Ascending aorta (tissue), 2 donors: ENCODE results near the gene SUPT3H. TPM values are rescaled to one million over a fixed set of nuclear protein-coding genes. Genes with fewer than 3 reads are reported as not detected.

Experiments
- DNase-seq, 2 donors: peaks; one replicate each; pipeline ENCODE4 v3.0.0-alpha.2; 2019; ENCODE audit warnings: low spot score in 2 of 2
- H3K27ac ChIP-seq, 2 donors: fragments of 200-600 bp; sonication (generic); one replicate each; pipeline ENCODE4 v1.5.1; 2016 to 2017; ENCODE audit warnings: mild to moderate bottlenecking in 1 of 2
- H3K27me3 ChIP-seq: fragments of 200-600 bp; sonication (generic); one replicate; pipeline ENCODE4 v1.5.1; 2017
- H3K36me3 ChIP-seq, 2 donors: fragments of 200-600 bp; sonication (generic); one replicate each; pipeline ENCODE4 v1.5.1; 2016
- H3K4me1 ChIP-seq, 2 donors: fragments of 200-600 bp; sonication (generic); one replicate each; pipeline ENCODE4 v1.5.1; 2016 to 2017; ENCODE audit warnings: mild to moderate bottlenecking in 1 of 2
- H3K4me3 ChIP-seq, 2 donors: fragments of 200-600 bp; sonication (generic); one replicate each; pipeline ENCODE4 v1.5.1; 2016 to 2017; ENCODE audit warnings: mild to moderate bottlenecking in 1 of 2
- H3K9me3 ChIP-seq, 2 donors: fragments of 200-600 bp; sonication (generic); one replicate each; pipeline ENCODE4 v1.5.1; 2016
- intact Hi-C: fragments of 100-400 bp; cut with DNase I; formaldehyde crosslinking; loops from one replicate; pipeline ENCODE4 v1.15.1; 2023
- total RNA-seq: library from RNA; depleted of rRNA; stranded (reverse); fragments of >200 nt; gene quantifications from one replicate; pipeline ENCODE4 v1.1.0, GENCODE V29; 2016
- TF ChIP-seq, protein P1 (sequence below), 3 experiments: fragments of 200-600 bp in 2 of 3; fragments of 450-650 bp in 1 of 3; sonication (generic) in 2 of 3; IDR thresholded peaks; one replicate each; pipeline ENCODE4 v1.5.1; 2016 to 2019; ENCODE audit warnings: antibody characterized with exemption in 3 of 3, mild to moderate bottlenecking in 1 of 3, moderate library complexity in 1 of 3

Gene SUPT3H
- total RNA-seq, 1 donor from 2014 or later = not detected

GRCh38 chr6:44804546-44805159, 573.1 kb downstream of the SUPT3H start:
- Histone ChIP-seq H3K4me3 (no peak overlapping the region), H3K36me3 (no peaks in the 10 kb centered on the region), H3K9me3 (no peaks in the 10 kb centered on the region), H3K27ac (no peak overlapping the region), H3K4me1 (no peaks in the 10 kb centered on the region), H3K27me3 (no peaks in the 10 kb centered on the region)
- no peak for DNase-seq
- TF ChIP-seq, protein P1, sequence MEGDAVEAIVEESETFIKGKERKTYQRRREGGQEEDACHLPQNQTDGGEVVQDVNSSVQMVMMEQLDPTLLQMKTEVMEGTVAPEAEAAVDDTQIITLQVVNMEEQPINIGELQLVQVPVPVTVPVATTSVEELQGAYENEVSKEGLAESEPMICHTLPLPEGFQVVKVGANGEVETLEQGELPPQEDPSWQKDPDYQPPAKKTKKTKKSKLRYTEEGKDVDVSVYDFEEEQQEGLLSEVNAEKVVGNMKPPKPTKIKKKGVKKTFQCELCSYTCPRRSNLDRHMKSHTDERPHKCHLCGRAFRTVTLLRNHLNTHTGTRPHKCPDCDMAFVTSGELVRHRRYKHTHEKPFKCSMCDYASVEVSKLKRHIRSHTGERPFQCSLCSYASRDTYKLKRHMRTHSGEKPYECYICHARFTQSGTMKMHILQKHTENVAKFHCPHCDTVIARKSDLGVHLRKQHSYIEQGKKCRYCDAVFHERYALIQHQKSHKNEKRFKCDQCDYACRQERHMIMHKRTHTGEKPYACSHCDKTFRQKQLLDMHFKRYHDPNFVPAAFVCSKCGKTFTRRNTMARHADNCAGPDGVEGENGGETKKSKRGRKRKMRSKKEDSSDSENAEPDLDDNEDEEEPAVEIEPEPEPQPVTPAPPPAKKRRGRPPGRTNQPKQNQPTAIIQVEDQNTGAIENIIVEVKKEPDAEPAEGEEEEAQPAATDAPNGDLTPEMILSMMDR (IDR thresholded peaks at IDR 0.05) = no peak
- intact Hi-C loops = no loop called here

GRCh38 chr6:44804016-44804415, 573.7 kb downstream of the SUPT3H start:
- Histone ChIP-seq H3K4me3 (no peak overlapping the region), H3K27ac (no peak overlapping the region), H3K36me3 (no peaks in the 10 kb centered on the region), H3K27me3 (no peaks in the 10 kb centered on the region), H3K9me3 (no peaks in the 10 kb centered on the region), H3K4me1 (no peaks in the 10 kb centered on the region)
- TF ChIP-seq, protein P1 (IDR thresholded peaks at IDR 0.05) = no peak
- intact Hi-C loops = no loop called here
- no peak for DNase-seq

DNA sequence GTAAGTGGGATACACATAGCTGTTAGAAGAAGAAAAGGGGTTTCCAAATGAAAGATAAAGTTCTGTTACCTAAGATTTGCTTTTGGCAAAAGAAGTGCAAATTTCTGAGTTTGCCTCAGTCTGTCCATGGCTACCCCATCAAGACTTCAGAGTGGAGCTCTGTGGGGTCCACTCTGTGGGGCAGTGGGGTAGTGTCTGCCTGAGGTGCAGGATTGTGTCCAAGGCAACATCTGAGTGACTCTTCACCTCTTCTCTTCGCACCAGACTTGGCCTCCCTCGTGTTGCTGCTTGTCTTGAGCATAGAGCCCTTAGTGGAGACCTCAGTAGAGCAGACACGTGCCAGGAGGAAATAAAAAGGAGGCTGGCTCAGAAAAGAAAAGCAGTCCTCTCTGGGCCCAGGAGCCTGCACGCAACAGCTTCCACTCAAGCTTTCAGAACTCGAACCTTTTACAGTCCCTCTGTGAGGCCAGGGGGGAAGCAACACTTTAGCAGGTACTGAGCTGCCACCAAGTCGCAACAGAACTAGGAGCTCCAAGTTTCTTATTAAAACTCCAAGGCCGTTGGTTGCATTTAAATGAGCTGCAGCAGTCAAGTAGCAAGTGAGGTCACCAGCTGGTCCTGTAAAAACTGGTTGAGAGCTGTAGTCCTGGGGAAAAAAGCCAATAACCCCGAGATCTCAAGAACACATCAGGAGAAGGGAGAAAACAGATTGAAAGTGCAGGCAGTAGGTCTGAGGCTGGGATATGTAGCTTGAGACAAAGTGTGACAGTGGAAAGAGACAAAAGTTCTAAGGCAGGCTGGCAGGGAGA, 576.7 kb downstream of the SUPT3H start:
- intact Hi-C loops = no loop called here
- no peak overlapping the region for H3K27ac ChIP-seq
- H3K4me3 ChIP-seq = no peak overlapping the region
- H3K27me3 ChIP-seq = no peaks in the 10 kb centered on the region
- DNase-seq = no peak
- no peaks in the 10 kb centered on the region for H3K36me3 ChIP-seq
- H3K4me1 ChIP-seq = no peaks in the 10 kb centered on the region
- H3K9me3 ChIP-seq = no peaks in the 10 kb centered on the region
- TF ChIP-seq, protein P1 (IDR thresholded peaks at IDR 0.05) = no peak

DNA sequence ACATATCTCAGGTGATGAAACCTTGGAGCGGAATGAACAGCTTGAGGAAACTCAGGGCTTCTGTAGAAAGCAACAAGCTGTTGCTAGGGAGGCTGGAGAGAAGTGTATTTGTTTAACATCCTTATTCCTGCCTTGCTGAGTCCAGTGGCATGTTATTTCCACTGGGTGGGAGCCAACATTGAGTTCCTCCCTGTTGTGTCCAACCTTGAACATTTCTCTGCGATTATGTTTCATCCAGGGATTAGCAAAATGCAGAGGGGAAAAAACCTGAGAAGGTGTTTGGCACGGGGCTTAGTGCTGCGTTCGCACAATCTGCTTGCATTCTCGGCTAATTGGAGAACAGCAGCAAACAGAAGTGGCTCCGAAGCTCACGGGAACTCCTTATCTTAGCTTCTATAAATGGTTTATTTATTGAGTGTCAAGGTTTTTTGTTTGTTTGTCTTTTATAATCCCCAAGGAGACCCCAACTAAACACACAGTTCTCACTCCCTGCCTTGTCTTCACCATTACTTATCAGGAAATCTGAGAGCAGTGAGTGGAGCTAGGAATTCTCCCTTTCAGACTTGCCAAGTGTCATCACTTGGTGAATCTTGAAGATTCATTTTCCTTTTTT, 577.5 kb downstream of the SUPT3H start:
- TF ChIP-seq, protein P1 (IDR thresholded peaks at IDR 0.05) = no peak
- Histone ChIP-seq H3K27me3 (no peaks in the 10 kb centered on the region), H3K4me3 (no peak overlapping the region), H3K4me1 (no peaks in the 10 kb centered on the region), H3K9me3 (no peaks in the 10 kb centered on the region), H3K36me3 (no peaks in the 10 kb centered on the region), H3K27ac (no peak overlapping the region)
- no peak for DNase-seq
- intact Hi-C loops = no loop called here

GRCh38 chr6:44797746-44798145, 580.0 kb downstream of the SUPT3H start:
- Histone ChIP-seq H3K27ac (no peak overlapping the region), H3K27me3 (no peaks in the 10 kb centered on the region), H3K36me3 (no peaks in the 10 kb centered on the region), H3K4me3 (no peak overlapping the region), H3K9me3 (no peaks in the 10 kb centered on the region), H3K4me1 (no peaks in the 10 kb centered on the region)
- no peak for DNase-seq
- TF ChIP-seq, protein P1 (IDR thresholded peaks at IDR 0.05) = no peak
- intact Hi-C loops = no loop called here
